ENCODE results near the gene AAMDC.

Gene AAMDC

GRCh38 chr11:77820565-77821348 is at the start of gene AAMDC, which contains the start of gene RSF1 (continued):
- no peak for TF ChIP-seq ZNF677 (tag by site-specific recombination; IDR thresholded peaks at IDR 0.05)
- TF ChIP-seq ZSCAN5A (tag by site-specific recombination; IDR thresholded peaks at IDR 0.05), result no peak
- TF ChIP-seq ZEB2 (tag by site-specific recombination; IDR thresholded peaks at IDR 0.05), result peak; percentile 43
- TF ChIP-seq ZNF148 (tag by site-specific recombination; IDR thresholded peaks at IDR 0.05; ENCODE audit: borderline replicate concordance), result no peak
- TF ChIP-seq KLF10 (tag by site-specific recombination; IDR thresholded peaks at IDR 0.05), result peak; percentile 34; the same call in 1 of the 2 replicates
- TF ChIP-seq ZNF624 (tag by site-specific recombination; IDR thresholded peaks at IDR 0.05), result no peak
- TF ChIP-seq ZNF391 (tag by site-specific recombination; IDR thresholded peaks at IDR 0.05; ENCODE audit: borderline replicate concordance, low read depth), result peak; percentile 67; the same call in 1 of the 2 replicates
- peak; percentile 27; the same call in 1 of the 2 replicates for TF ChIP-seq ZNF24 (tag by site-specific recombination; IDR thresholded peaks at IDR 0.05)
- no peak for TF ChIP-seq MYNN (tag by site-specific recombination; IDR thresholded peaks at IDR 0.05; ENCODE audit: borderline replicate concordance)
- TF ChIP-seq ZBTB11 (tag by site-specific recombination; conservative IDR thresholded peaks at IDR 0.05; ENCODE audit: low read depth), result peak; percentile 82
- TF ChIP-seq OVOL3 (tag by site-specific recombination; IDR thresholded peaks at IDR 0.05), result no peak
- no peak for TF ChIP-seq ZBTB7A (tag by site-specific recombination; IDR thresholded peaks at IDR 0.05; ENCODE audit: low read depth)
- TF ChIP-seq ZNF366 (tag by site-specific recombination; conservative IDR thresholded peaks at IDR 0.05), result peak; percentile 97
- peak; percentile 23 for TF ChIP-seq ZBTB26 (tag by site-specific recombination; optimal IDR thresholded peaks at IDR 0.05)
- TF ChIP-seq ZNF449 (tag by site-specific recombination; IDR thresholded peaks at IDR 0.05), result no peak
- no peak for TF ChIP-seq ZNF701 (tag by site-specific recombination; IDR thresholded peaks at IDR 0.05)
- TF ChIP-seq ZNF132 (tag by site-specific recombination; IDR thresholded peaks at IDR 0.05; ENCODE audit: borderline replicate concordance), result no peak
- TF ChIP-seq ZBTB21 (tag by site-specific recombination; IDR thresholded peaks at IDR 0.05), result no peak; the same call in 1 of the 2 replicates
- TF ChIP-seq PBX3 (CRISPR knock-in tag; IDR thresholded peaks at IDR 0.05), result 0 out of 2 replicates have a peak, but pooled peaks have one; percentile 44
- TF ChIP-seq ZFP37 (tag by site-specific recombination; IDR thresholded peaks at IDR 0.05), result peak; percentile 43; the same call in 1 of the 2 replicates
- no peak for TF ChIP-seq BCL11B (tag by site-specific recombination; IDR thresholded peaks at IDR 0.05; ENCODE audit: low read depth)
- TF ChIP-seq YY2 (tag by site-specific recombination; IDR thresholded peaks at IDR 0.05), result peak; percentile 78
- peak; percentile 80 for TF ChIP-seq CTCF (tag by site-specific recombination; IDR thresholded peaks at IDR 0.05)
- TF ChIP-seq GLIS2 (tag by site-specific recombination; IDR thresholded peaks at IDR 0.05), result peak; percentile 1; the same call in 1 of the 2 replicates
- no peak for TF ChIP-seq ZNF544 (tag by site-specific recombination; IDR thresholded peaks at IDR 0.05)
- no peak for TF ChIP-seq ZNF223 (tag by site-specific recombination; IDR thresholded peaks at IDR 0.05)
